HG03025 (cell line): ENCODE measurements around the gene ATP1A3.
"Not testable (repeated sequence)": the region's sequence is repeated elsewhere in the genome, so short reads cannot be mapped to it uniquely, and the experiment has no call there.

Experiments used
- ATAC-seq: cut with Tn5 transposase; IDR thresholded peaks from one replicate; pipeline ENCODE4 v1.9.1; 2021; ENCODE audit warnings: mild to moderate bottlenecking, moderate library complexity; ENCODE audit not compliant: unreplicated experiment, low FRiP score

ATP1A3 gene

DNA sequence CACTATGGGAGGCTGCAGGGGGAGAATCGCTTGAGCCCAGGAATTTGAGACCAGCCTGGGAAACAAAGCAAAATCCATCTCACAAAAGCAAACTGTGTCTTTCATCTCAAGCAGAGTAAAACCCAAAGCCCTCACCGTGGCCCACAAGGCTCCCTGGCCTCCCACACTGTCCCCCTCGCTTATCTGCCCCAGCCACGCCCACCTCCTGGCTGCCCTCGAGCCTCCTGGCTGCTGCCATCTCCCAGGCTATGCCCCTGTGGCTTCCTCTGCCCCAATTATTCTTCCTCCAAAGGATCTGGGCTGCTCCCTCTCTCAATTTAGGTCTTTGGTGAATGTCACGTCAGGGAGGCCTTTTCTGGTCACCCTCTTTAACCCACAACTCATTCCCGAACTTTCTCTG is 38.5 kb downstream of the ATP1A3 start:
- ATAC-seq, result no peak

DNA sequence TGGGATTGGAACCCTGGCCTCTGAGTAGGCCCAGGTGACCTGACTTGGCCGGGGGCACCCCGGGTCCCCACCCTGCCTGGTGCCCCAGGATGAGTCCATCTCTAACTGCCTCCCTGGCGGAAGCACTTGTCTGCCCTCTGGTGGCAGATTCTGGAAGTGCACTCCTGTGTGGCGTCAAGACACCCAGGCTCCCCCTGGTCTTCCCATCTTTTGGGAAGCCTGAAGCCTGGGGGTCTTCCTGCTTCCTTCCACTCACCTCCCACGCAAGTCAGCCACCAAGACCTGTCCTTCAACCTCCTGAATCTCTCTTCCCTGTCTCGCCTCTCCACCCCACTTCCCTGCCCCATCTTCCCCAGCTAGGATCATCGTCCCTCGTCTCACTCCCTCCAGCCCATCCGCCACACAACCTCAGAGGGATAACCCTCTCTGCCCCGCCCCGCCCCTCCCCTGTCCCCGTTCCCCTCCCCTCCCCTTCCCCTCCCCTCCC is 42.3 kb downstream of the ATP1A3 start:
- ATAC-seq, result no peak

DNA sequence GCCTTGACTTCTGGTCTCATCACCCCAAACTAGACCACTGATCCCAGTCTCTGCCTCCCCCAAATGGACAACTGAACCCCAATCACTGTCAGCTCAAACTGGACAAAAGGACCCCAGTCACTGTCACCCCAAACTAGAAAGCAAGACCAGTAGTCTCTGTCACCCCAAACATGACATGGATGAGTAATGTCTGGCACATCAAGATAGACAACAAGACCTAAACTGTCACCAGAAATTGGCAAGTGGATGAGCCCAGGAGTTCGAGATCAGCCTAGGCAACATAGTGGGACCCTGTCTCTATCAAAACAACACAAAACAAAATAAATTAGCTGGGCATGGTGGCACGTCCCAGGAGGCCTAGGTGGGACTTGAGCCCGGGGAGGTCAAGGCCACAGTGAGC is 46.9 kb downstream of the ATP1A3 start:
- no peak for ATAC-seq

DNA sequence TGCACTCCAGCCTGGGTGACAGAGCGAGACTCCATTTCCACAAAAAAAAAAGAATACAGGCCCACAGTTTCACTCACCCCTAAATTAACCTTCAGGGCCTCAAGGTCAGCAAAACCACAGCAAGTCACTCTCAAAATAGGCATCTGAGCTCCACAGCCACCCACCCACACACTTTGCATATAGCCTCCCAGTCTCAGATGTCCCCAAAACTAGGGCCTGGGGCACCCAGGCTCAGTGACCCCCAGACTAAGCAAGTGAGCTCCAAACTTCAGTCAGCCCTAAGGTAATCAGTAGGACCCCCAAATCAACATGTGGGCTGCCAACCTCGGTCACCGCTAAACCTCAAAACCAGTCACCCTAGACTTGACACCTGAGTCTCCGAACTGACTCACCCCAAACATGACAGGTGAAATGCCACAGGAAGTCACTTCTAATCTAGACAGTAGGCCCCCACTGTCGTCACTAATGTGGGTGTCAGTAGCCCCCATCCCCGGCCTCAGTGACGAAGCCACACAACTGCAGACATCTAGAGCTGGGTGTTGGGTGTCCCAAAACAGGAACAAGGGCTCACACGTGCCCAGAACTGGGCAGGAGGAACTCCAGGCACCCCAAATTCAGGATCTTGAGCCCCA is 48.8 kb downstream of the ATP1A3 start:
- ATAC-seq, result peak; percentile 59

DNA sequence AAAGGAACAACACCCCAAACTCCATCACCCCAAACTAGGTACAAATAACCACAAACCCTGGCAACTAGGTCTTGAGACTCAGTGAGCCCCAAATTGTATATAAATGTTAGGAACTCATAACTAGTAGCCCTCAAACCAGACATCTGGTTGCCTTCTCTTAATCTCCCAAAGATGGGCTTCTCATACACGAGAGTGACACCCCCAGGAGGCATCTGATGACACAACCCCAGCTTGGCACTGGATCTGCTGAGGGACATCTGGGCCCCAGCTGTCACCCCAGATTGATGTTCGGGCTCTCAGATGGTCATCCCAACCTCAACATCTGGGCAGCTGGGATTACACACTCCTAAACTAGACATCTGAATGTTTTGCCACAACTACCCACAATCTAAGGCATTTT is 49.7 kb downstream of the ATP1A3 start:
- no peak for ATAC-seq

DNA sequence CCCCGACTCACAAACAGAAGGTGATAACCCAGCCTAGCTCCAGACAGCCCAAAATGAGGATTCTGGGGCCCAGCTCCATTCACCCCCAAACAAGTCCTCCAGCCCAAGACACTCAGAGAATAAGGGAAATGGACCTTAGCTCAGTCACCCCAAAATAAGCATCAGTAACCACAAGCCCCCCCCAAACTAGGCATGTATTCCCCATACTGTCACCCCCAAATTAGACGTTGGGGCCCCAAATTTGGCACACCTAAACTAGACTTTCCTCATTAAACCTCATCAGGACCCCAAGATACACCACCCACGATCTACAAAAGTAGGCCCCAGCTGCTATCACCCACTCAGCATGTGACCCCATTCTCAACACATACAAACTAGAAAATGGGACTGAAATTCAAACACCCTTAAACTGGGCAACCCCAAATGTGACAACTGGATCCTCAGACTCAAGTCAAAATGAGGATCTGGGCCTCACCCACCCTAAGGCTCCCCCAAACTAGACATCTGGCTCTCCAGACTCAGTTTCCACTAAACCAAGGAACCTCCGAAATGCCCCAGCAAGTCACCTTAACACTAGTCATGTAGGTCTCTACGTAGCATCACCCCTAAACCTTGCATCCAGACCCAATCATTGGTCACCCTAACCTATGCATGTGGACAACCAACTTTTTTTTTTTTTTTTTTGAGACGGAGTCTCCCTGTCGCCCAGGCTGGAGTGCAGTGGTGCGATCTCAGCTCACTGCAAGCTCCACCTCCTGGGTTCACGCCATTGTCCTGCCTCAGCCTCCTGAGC is 52.4 kb downstream of the ATP1A3 start:
- ATAC-seq, result no peak

DNA sequence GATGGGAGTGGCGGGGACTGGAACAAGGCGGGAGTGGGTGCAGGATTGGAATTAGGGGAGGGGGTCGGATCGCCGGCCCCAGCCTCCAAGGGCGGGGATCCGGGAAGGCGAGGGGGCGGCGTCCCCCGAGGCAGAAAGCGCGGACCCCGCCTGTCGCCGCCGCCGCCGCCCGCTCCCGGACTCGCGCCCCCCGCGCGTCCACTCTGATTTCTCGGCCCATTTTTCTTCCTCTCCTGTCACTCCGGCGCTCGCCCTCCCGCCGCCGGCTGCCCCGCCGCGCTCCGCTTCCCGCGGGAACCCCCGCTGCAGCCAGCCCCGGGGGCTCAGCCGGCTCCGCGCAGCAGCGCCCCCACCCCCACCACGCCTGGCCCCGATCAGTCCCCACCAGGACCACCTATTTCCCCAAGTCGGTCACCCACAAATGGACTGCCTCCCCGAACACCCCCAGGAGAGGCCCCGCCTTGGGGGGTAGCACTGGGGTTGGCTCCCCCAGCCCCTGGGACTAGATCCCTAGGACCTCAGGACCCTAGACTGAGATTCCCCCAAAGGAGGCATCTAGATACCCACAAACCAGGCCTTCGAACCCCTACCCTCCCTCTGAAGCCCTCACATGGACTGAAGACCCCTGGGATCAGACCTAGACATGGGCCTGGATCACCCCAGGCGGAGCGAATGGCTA is 53.2 kb downstream of the ATP1A3 start:
- ATAC-seq, result no peak

DNA sequence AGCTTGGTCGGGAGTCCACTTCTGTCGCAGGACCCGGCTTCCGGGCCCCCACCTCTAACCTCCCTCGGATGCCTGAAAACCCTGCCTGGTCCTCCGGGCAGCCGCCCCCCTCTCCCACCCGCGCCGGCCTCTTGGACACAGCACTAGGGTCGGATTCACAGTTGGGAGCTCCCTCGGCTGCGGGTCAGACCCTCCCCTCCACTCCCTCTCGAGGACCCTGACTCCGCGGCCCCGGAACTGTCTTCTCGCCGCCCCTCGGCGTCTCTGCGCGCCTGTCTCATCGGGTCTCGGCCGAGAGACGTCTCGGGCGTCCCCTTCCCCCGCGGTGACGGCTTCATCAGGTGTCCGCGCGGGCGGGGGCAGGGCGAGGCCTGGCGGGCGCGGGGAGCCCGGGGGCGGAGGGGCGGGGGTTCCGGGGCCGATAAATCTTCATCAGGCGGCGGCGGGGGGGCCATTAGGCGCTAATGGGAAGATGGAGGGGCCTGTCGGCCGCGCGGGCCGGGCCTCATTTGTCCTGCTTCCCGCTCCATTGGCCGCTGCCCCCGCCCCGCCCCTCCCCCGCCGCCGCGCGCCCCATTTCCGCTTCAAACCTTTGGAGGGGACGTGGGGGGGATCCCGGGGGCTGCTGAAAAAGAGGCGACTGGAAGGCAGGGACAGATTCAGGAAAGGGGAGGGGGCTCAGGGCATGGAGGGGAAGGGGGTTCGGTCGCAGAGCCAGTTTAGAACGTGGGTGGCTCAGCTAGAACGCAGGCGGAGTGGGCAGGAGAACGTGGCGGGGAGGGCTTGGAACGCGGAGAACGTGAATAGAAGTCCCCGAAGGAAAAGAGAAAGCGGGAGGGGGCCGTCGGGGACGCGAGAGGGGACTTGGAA is 53.9 kb downstream of the ATP1A3 start:
- ATAC-seq, result no peak

DNA sequence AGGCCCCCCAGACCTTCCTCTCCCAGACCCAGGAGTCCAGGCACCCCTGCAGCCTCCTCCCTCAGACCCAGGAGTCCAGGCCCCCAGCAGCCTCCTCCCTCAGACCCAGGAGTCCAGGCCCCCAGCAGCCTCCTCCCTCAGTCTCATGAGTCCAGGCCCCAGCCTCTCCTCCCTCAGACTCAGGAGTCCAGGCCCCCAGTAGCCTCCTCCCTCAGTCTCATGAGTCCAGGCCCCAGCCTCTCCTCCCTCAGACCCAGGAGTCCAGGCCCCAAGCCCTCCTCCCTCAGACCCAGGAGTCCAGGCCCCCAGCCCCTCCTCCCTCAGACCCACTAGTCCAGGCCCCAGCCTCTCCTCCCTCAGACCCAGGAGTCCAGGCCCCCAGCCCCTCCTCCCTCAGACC is 54.8 kb downstream of the ATP1A3 start:
- not testable (repeated sequence) for ATAC-seq

DNA sequence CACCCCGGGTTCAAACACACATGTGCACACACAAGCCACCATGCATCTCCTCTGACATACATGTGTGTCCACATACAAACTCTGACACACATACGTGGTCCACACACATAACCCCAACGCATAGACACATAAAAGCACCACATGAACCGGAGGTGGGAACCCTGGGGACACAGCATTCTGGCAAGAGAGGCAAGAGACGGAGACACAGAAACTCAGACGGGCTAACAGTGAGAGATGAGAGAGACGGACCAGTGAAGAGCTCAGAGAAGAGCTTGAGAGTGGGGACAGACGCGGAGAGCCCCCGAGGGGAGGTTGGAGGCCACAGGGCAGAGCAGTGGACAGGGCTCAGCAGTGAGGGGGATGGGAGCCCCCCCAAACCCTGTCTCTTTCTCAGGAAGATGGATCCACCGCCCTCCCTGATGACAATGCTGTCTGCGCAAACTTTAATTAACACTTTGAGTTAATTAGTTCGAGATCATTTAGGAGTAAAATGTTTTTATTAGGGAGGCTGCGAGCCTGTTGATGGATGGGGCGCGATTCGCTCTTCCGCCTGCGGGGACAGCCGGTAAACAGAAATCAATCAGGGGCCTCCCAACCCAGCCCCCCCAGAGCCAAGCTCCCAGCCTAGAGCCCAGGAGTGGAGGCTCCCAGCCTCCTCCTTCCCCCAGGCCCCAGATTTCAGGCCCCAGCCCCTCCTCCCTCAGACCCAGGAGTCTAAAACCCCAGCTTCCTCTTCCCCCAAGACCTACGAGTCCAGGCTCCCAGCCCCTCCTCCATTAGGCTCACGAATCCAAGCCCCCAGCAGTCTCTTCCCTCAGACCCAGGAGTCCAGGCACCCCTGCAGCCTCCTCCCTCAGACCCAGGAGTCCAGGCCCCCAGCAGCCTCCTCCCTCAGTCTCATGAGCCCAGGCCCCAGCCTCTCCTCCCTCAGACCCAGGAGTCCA is 56.2 kb downstream of the ATP1A3 start:
- ATAC-seq, result no peak

DNA sequence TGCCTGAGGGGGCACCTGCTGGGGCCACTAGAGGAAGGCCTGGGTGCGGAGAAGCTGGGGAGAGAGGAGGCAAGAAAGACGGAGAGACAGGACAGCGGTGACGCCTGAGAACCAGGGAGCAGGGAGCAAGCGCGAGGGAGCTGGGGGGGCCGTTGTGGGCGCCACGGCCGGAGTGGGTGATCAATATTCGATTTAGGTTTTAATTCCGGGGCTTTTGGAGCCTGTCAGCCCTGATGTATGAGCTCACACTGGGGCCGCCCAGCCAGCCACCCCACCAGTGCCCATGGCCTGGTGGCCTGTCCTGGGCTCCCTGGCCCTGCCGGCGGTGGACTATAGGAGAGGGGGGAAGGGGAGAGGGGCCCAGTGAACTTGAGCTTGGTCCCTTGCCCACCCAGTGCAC is 57.1 kb downstream of the ATP1A3 start:
- ATAC-seq, result no peak

DNA sequence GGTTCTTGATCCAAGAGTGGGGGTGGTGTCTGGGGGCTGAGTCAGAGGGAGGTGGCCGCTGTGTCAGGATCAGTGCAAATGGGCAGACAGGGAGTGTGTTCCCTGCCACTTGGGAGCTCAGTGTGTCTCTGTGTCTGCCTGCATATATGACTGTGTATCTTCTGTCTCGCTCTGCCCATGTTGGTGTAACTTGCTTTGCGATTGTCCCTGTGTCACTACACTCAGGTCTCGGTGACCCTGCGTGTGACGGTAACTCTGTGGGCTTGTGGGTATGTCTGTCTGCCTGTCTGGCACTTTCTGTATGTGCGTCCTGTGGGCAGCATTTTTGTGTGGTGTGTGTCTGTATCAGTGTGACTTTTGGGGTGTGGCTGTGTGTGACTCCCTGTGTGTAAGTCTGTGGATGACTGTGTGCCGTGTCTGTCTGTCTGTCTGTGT is 57.6 kb downstream of the ATP1A3 start:
- no peak for ATAC-seq

DNA sequence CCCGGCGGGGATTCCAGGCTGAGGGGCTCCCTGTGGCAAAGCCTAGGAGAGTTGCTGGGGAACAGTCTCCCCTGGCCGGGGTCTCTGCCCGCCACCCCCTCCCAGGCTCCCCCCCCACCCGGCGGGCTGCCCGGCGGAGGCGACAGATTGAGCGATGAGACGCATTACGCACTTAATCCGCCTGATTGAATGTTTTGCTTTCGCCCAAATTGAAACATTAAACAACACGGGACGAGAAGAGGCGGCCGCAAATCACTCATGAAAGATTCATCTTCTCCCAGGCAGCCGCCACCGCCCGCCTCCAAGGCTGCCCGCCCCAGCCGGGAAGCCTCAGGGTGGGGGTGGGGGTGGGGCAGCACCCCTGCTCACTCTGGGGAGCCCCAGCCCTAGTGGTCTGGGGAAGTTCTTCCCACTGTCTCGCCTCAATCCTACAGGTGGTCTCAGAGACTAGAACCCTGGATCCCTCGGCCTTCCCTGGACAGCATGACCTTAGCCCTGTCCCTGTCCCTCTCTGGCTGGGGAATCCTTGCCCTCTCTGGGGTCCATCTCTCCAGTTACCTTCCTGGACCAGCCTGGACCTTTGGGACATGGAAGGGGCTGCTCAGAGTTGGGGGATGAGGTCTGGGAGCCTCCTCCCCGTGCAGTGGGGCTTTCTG is 58.1 kb downstream of the ATP1A3 start:
- ATAC-seq, result no peak

DNA sequence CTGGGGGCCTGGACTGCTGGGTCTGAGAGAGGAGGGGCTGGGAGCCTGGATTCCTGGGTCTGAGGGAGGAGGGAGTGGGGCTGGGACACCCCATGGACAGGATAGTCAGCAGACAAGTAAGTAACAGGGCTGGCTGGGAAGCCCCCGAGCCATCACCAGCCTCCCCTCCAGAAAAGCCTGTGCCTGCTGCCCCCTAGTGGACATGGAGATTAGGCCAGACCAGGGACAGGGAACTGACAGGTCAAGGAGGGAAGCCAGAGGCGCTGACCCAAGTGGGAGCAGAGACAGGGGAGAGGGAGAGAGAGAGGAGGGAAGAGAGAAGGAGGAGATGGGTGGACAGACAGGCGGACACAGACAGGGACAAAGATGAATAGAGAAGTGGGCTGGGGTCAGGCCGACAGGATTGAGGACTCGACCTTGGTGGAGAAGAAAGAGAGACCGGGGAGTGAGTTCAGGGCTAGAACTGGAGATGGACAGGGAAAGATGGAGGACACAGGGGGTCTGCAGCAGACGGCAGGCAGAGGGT is 59.1 kb downstream of the ATP1A3 start:
- ATAC-seq, result no peak

DNA sequence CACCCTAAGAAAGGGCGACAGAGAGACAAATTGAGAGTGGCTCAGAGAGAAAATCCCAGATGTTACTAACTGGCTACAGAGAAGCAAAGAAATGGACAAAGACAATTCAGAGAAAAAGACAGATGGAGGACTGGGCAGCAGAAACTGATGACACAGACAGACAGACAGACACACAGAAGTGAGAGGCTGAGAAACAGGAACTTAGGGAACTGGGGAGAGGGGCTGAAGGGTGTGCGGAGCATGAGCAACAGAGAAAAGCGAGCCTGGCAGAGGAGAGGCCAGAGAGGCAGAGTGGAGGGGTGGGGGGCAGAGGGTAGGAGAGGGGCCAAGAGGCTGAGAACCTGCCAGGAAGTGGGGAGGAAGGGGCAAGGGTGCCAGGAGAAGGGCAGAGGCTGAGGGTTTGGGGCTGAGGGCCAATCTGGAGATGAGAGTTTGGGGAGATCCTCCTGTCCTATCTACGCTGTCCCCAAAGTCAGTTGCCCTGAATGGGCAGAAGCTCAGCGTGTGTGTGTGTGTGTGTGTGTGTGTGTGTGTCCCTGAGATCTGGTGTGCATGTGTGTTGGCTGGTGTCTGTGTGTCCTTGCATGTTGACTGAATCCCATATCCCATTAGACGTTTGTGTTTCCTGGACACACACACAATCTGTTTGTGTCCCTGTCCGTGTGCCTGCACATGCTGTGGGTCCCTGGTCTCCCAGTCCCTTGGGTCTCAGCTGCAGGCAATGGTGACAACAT is 60.2 kb downstream of the ATP1A3 start:
- no peak for ATAC-seq

DNA sequence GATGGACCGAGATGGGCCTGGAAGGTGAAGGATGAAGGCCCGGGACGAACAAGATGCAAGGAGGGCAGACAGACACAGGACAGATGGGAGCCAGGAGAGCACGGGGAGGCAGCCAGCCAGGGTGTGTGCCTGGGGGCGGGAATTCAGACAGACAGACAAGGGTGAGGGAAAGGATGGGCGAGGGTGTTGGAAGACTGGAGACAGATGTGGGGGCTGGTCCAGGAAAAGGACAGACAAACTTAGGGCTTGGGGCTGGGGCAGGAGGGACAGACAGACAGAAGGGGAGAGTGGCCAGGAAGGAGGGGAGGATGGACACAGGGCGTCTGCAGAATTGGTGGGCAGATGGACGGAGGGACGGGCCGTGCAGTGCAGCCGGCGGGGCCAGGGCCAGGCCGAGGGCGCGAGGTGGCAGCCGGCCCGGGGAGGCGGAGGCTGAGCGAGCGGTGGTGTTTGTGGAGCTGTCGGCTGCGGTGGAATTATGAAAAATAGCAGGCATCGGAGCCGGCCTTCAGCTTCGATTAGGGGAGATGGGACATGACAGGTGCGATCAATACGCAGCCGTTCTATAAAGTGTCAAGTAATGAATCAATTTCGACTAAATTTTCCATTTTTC is 61.2 kb downstream of the ATP1A3 start:
- no peak for ATAC-seq

DNA sequence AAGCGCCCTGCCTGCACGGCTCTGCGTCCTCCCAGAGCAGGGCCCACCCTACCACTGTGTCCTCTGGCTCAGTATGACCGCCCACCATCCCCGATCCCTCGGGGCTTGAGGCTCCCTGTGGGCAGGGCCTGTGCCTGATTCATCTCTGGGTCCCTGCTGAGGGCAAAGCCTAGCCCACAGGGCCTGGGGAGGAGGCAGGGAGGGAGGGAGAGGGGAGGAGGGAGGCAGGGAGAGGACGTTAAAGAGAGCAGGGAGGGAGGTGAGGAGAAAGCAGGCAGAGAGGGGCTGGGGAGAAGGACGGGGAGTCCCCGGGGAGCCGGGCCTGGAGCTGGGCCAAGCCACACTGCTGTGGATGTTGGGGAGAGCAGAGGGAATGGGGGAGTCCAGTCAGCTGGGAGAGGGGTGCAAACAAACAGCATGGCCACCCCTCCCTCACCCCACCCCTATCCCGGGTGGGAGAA is 61.7 kb downstream of the ATP1A3 start:
- ATAC-seq, result no peak
